ENCODE measurements around the gene FAM83D.

- TF ChIP-seq EZH2phosphoT487 (IDR thresholded peaks at IDR 0.05) (no peak), CTCF (IDR thresholded peaks at IDR 0.05) (no peak), EZH2 (IDR thresholded peaks at IDR 0.05) (no peak)
Measured at GRCh38 chr20:38882600-38882999, 43.6 kb upstream of the FAM83D start.

Data from neural progenitor cell (in vitro differentiated cells).